AG04450 (cell line): ENCODE measurements around the gene SMIM29. TPM values are rescaled to one million over a fixed set of nuclear protein-coding genes. Genes with fewer than 3 reads are reported as not detected.

Source experiments
- CTCF ChIA-PET: fragments of 300-600, 350-600 bp; formaldehyde crosslinking; extraction: SDS; loops from one replicate; lab custom pipeline; 2022; ENCODE audit warnings: antibody characterized with exemption, inconsistent platforms; lab: Charles Lee
- POLR2A ChIA-PET: fragments of 350-600 bp; formaldehyde crosslinking; extraction: SDS; loops from one replicate; lab custom pipeline; 2021; ENCODE audit warnings: antibody characterized with exemption, inconsistent platforms; lab: Yijun Ruan, JAX
- DNase-seq: peaks from one replicate; pipeline ENCODE4 v3.0.0-alpha.2; 2011; ENCODE audit warnings: low read depth, low spot score
- H3K27ac ChIP-seq: one replicate; pipeline ENCODE4 v1.5.1; 2012; ENCODE audit warnings: low read depth, low read length, control low read depth
- H3K27me3 ChIP-seq: one replicate; pipeline ENCODE4 v1.6.0; 2012; ENCODE audit warnings: low read length; ENCODE audit not compliant: control insufficient read depth, insufficient read depth
- H3K4me3 ChIP-seq: 2 replicates; pipeline ENCODE4 v1.5.1; 2011; ENCODE audit warnings: mild to moderate bottlenecking, low read depth, low read length, control low read depth
- H3K9me3 ChIP-seq: 2 replicates; pipeline ENCODE4 v1.5.1; 2012; ENCODE audit warnings: low read length; ENCODE audit not compliant: control insufficient read depth, insufficient read depth
- polyA plus RNA-seq: library from polyadenylated mRNA; depleted of rRNA; stranded (reverse); fragments of >200 nt; gene quantifications from 2 replicates; pipeline ENCODE4 v1.2.3, GENCODE V29; 2011
- TF ChIP-seq, protein P1 (sequence below): IDR thresholded peaks from 2 replicates; pipeline ENCODE4 v1.5.1; 2011; ENCODE audit warnings: low read depth, low read length, control low read depth, inconsistent platforms

Gene SMIM29
- polyA plus RNA-seq, 1 experiment = 11.3 TPM

DNA sequence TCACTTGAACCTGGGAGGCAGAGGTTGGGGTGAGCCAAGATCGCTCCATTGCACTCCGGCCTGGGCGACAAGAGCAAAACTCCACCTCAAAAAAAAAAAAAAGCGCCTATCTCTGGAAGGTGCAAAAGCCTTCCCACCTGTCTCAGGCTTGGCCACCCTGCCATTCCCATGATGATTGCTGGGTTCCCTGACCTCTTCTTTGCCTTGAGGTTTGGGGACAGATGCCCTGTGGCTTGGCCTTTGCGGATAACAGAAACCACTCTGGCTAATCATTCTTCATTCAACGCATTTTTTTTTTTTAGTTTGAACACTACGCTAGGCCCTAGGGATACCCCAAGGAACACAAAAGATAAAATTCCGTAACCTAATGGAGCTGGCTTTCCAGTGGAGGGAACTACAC lies 18.9 kb downstream of the SMIM29 start:
- TF ChIP-seq, protein P1, sequence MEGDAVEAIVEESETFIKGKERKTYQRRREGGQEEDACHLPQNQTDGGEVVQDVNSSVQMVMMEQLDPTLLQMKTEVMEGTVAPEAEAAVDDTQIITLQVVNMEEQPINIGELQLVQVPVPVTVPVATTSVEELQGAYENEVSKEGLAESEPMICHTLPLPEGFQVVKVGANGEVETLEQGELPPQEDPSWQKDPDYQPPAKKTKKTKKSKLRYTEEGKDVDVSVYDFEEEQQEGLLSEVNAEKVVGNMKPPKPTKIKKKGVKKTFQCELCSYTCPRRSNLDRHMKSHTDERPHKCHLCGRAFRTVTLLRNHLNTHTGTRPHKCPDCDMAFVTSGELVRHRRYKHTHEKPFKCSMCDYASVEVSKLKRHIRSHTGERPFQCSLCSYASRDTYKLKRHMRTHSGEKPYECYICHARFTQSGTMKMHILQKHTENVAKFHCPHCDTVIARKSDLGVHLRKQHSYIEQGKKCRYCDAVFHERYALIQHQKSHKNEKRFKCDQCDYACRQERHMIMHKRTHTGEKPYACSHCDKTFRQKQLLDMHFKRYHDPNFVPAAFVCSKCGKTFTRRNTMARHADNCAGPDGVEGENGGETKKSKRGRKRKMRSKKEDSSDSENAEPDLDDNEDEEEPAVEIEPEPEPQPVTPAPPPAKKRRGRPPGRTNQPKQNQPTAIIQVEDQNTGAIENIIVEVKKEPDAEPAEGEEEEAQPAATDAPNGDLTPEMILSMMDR = no peak
- H3K27ac ChIP-seq = no peak overlapping the region
- CTCF ChIA-PET = no interaction called here
- POLR2A ChIA-PET = interaction anchor here (0.6 kb wide), 1 partner anchor 604 kb away, joined by 3 read pairs; no protein-coding TSS in a partner anchor
- H3K27me3 ChIP-seq = no peaks in the 10 kb centered on the region
- DNase-seq = no peak
- no peaks in the 10 kb centered on the region; the same call in 1 of the 2 replicates for H3K9me3 ChIP-seq
- H3K4me3 ChIP-seq = no peak overlapping the region

- POLR2A ChIA-PET = no interaction called here
- Histone ChIP-seq H3K27ac (no peak overlapping the region), H3K9me3 (no peaks in the 10 kb centered on the region; the same call in 1 of the 2 replicates), H3K27me3 (no peaks in the 10 kb centered on the region), H3K4me3 (no peak overlapping the region)
- CTCF ChIA-PET = no interaction called here
- DNase-seq = no peak
- TF ChIP-seq, protein P1 = no peak
These were observed 20.9 kb downstream of the SMIM29 start for GRCh38 chr6:34227761-34228421.

GRCh38 chr6:34226731-34227586 lies 21.8 kb downstream of the SMIM29 start:
- POLR2A ChIA-PET = interaction anchor here (0.5 kb wide), 1 partner anchor 18 kb away, joined by 3 read pairs; no protein-coding TSS in a partner anchor
- CTCF ChIA-PET = interaction anchor here (1.1 kb wide), 1 partner anchor 23 kb away, joined by 3 read pairs; no protein-coding TSS in a partner anchor
- no peaks in the 10 kb centered on the region; the same call in 1 of the 2 replicates for H3K9me3 ChIP-seq
- no peaks in the 10 kb centered on the region for H3K27me3 ChIP-seq
- H3K27ac ChIP-seq = no peak overlapping the region
- no peak for DNase-seq
- TF ChIP-seq, protein P1 = no peak
- H3K4me3 ChIP-seq = no peak overlapping the region

DNA sequence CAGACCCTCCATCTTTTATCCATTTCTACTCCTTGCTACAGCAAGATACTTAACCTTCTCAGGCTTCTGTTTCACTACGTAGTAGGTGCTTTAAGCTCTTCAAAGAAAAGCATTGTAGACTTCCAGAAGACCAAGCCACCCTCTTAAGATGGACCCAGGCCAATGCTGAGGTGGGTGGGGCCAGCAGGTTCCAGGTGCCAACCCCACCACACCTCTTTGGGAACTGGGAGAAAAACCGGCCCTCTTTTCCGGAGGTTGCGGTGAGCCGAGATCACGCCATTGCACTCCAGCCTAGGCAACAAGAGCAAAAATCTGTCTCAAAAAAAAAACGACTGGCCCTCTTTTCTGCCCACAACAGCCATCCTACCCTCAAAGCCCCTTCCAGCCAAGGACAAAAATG lies 22.7 kb downstream of the SMIM29 start:
- TF ChIP-seq, protein P1 = no peak
- no peak overlapping the region for H3K27ac ChIP-seq
- H3K4me3 ChIP-seq = no peak overlapping the region
- ChIA-PET POLR2A (no interaction called here), CTCF (no interaction called here)
- H3K9me3 ChIP-seq = no peaks in the 10 kb centered on the region; the same call in 1 of the 2 replicates
- DNase-seq = no peak
- no peaks in the 10 kb centered on the region for H3K27me3 ChIP-seq
